HG02642 (cell line): ENCODE results near the gene KLF9.

Experiments
- ATAC-seq: cut with Tn5 transposase; IDR thresholded peaks from one replicate; pipeline ENCODE4 v1.9.1; 2021; ENCODE audit warnings: mild to moderate bottlenecking; ENCODE audit not compliant: unreplicated experiment, poor library complexity

The KLF9 gene

DNA sequence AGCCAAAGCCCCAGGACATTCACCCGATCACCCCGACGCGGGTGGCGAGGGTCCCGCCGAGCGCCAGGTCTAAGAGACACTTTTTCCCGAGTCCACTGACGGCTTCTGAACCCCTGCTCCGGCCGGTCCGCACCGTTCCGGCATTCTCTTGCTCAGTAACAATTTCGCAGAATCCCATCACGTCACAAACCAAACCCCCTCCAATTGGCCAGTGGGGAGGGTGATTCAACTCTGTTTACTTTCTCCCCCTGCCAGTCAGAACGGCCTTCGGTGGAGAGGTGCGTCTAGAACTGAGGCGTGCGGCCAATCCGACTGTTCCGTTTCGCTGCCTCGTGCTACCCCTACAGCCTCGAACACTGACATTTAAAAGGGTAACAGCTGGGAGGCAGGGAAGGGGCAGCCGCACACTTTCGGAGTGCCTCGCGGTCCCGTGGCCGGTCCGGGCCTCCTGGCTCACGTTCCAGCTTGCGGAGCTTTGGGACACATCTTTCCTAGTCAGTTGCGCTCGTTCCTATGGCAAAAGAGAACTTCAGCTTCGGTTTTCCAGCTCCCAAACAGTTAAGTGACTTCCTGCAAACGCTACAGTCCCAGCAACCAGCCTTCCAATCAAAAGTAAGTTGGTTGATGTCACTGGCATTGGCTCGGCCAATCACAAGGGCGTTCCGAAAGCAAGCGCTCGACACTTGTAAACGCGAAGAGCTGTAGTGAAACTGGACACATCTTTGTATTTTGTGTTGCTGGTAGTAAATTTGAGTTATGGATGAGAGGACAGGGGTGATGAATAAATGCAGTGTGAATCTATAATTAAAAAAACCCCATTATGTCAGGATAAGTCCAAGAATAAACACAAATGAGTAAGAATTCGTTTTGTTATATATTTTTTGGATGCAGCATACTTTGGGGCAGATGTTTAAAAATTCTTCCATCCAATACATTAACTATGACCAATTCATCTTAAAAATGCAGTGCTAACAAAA, at the start of gene KLF9:
Gene KLF9 (minus strand): TSS at position 859 of the 977 bp plus-strand sequence. CDS start 1,294 bp downstream, outside the sequence.
- ATAC-seq = peak; percentile 71

GRCh38 chr9:70463877-70464276, 49.4 kb upstream of the KLF9 start:
- no peak for ATAC-seq

- ATAC-seq = no peak
These were observed 47.8 kb upstream of the KLF9 start for GRCh38 chr9:70462300-70462699.

GRCh38 chr9:70457235-70457634, 42.8 kb upstream of the KLF9 start:
- no peak for ATAC-seq

DNA sequence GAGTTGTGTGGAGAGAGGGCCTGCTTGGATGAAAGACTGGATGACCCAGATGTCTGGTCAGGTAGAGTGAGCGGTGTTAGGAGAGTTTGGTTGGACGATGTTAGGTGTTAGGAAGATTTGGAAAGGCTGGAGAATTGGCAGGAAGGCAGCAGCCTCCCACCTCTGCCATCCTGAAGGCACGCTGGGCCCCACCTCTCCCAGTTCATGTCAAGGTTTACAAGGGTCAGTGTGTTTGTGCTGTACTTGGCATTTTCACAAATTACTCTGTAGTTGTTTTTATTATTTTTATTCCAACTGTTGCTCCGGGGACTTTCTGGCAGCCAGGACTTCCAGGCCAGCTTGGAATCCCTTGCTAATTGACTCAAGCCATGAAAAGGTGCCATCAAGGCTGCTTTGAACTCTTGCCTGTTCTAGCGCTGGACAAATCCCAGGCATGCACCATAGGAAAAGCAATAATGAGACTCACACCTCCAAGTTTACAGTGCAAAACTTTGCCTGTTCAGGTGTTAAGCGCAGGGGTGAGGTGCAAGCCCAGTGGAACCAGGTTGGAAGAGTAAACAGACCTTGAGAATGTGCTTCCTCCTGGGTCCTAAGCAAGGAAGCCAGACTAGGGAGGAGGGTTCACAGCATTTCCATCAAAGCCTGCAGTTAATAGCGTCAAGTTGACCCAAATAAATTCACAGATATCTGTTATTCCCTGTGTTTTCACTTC, 41.7 kb upstream of the KLF9 start:
- ATAC-seq = no peak

DNA sequence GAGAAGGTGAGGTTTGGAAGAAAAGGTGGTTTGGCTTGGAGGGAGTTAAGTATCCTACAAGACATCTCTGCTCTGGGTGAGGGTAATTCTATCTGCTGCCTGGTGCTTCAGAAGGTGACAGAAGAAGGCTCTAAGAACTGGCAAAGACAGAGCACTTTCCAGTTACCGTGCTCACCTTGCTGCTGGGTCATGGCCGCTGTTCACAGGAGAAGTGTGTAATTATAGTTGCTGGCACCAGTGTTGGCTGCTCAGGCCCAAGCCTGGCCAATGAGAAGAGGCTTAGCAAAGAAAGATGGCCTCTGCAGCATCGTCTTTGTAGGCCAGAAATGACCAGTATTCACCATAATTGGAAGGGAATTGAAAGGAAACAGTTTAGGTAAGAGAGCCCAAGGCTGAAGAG, 37.9 kb upstream of the KLF9 start:
- no peak for ATAC-seq

- ATAC-seq = no peak
These were observed 37.3 kb upstream of the KLF9 start for GRCh38 chr9:70451765-70452164.

- no peak for ATAC-seq
These were observed 36.3 kb upstream of the KLF9 start for GRCh38 chr9:70450738-70451137.

DNA sequence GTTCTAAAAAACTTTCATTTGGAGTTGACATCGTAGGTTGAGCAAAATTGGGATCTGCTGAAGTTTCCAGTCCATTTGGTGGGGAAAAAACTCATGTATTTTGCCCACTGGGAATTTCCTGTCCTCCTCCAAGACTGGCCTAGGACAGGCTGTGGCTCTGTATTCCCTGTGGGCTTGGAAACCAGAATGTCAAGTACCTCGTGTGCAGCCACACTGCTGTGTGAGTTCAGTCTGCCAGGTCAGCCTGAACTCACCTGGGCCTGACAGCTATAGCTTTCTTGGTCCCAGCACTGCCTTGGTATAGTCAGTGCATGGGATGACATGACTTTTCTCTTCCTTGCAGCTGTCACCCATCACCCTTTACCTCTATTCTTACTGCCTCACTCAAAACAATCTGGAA, 35.0 kb upstream of the KLF9 start:
- no peak for ATAC-seq

DNA sequence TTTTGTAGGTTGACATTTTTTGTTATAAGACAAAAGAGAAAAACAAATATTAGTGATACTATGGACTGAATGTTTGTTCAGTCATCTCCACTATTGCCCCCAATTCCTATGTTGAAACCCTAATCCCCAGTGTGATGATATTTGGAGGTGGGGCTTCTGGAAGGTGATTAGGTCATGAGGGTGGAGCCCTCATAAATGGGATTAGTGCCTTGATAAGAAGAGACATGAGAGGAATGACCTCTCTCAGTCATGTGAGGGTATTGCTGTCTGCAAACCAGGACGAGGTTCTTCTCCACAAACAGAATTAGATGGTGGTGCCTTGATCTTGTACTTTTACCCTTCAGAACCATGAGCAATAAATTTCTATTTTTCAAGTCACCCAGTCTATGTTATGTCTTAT, 34.5 kb upstream of the KLF9 start:
- no peak for ATAC-seq

DNA sequence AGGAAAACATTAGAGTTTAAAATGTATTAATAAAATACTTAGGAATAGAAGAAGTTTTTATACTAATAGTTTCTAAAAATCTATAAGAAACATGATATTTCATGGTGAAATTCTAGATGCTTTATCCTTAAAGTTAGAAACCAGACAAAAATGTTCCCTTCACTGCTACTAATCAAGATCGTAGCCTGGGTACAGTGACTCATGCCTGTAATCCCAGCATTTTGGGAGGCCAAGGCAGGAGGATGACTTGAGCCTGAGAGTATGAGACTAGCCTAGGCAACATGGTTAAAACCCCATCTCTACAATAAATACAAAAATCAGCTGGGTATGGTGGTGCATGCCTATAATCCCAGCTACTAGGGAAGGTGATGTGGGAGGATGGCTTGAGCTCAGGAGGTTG, 30.4 kb upstream of the KLF9 start:
- no peak for ATAC-seq

DNA sequence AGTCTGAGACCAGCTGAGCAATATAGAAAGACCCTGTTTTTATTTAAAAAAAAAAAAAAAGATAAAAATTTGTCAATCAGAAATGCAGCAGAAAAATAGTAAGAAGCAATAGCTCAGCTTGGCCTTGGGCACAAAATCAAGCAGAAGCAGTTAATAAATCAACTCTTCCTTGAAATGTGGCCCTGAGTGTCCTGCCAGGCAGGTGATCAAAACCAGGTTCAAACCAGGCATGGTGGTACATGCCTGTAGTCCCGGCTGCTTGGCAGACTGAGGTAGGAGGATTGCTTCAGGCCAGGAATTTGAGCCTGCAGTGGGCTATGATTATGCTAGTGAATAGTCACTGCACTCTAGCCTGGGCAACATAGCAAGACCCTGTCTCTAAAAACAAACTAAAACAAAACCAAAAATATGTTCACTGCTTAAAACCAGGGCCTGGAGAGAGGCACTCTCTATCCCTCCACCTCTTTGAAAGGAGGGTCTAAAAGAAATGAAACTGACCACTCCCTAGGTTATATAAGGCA, 27.9 kb upstream of the KLF9 start:
- no peak for ATAC-seq

DNA sequence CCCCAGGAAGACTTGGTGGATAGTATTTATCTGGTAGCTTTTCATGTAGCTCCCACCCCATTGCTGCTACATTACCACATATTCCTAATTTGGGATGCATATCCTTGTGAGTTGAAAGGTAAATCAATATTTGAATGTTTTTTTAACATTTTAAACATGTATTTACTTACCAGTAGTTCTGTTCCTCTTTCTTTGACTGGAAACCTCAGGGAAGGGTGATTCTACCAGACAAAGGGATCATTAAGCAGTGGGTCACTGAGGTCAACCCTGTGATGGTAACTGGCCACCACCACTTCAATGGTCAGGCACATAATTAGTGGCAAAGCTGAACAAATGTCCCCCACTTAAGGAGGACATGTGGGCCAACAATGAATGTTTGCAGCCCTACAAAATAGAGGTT, 27.2 kb upstream of the KLF9 start:
- ATAC-seq = no peak

DNA sequence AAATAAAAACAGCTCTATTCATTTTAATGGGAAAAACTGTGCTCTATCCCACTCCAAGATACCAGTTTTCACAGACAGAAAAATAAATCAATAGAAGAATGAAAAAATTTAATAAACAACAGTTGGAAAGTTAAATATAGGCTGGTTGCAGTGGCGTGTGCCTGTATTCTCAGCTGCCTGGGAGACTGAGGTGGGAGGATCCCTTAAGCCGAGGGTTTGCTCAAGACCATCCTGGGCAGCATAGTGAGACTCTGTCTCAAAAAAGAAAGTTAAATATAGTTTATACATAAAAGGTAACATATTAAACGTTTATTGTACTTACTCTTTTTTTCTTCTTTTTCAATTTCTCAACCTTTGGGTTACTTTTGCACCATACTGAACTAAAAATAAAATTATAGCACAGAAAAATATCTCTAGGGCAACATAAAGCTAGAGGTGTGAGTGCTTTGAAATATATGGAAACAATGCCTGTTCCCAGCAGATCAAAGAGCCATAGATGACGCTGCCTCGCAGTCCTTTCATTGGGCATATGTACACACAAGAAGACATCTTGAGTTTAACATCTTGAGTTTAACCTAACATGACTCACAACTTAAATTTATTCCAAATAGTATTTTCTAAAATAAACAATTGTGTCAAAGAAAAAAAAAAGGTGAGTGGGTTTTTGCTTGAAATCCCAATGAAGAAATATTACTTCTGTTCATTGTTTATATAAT, 25.7 kb upstream of the KLF9 start:
- ATAC-seq = no peak

DNA sequence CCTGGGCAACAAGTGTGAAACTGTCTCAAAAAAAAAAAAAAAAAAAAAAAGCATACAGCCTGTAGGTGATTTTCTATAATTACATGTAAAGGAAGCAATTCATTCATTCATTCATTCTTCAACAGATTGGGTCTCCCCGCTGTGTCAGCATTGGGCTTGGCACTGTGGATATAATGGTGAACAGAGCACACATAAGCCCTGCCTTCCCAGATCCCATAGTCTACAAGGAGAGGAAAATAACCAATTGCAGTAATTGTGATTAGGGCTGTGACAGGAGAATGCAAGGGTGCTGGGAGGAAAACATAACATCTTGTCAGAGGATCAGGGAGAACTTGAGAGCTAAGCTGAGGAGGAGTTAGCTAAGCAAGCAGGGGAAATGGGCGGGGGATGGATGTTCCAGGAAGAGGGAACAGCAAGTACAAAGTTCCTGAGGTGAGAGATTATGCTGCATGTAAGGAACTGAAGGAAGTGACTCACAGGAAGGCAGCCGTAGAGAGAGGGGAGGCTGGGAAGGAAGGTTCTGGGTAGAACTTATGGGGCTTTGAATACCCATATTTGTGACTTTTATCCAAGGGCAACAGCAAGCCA, 24.0 kb upstream of the KLF9 start:
- no peak for ATAC-seq

- no peak for ATAC-seq
These were observed 21.5 kb upstream of the KLF9 start for GRCh38 chr9:70435948-70436347.

GRCh38 chr9:70429899-70430298, 15.4 kb upstream of the KLF9 start:
- ATAC-seq = no peak

DNA sequence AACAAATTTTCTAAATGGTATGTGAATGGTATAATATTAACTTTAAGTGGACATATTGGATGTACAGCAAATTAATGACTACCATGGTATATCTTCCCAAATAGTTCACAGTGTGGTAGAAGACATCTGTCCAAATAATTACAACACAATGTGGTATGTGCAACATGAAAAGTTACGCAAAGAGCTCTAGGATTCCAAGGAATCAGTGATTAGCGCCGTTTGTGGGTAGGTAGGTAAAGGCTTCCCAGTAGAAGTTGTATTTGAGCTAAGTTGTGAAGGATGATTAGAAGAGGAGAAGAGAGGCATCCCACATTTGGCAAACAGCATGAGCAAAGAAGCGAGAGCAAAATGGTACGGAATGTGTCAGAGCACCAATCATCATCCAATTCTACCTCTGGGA, 14.3 kb upstream of the KLF9 start:
- no peak for ATAC-seq

DNA sequence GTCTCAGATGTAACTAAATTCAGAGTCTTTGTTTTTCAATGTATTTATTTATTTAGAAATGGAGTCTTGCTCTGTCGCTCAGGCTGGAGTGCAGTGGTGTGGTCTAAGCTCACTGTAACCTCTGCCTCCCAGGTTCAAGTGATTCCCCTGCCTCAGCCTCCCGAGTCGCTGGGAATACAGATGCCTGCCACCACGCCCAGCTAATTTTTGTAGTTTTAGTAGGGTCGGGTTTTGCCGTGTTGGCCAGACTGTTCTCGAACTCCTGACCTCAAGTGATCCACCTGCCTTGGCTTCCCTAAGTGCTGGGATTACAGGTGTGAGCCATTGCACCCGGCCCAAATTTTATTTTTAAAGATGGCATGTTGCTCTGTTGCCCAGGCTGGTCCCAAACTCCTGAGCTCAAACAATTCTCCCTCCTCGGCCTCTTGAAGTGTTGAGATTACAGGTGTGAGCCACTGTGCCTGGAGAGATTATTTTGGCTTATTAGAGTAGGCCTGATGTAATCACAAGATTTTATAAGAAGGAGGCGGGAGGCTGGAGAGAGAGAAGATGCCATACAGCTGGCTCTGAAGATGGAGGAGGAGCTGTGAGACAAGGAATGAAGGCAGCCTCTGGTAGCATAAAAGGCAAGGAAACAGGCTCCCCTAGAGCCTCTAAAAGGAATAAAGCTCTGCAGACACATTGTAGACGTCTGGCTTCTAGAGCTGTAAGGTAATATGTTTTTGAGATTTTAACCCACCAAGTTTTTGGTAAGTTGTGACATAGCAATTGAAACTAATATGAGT, 12.9 kb upstream of the KLF9 start:
- no peak for ATAC-seq

DNA sequence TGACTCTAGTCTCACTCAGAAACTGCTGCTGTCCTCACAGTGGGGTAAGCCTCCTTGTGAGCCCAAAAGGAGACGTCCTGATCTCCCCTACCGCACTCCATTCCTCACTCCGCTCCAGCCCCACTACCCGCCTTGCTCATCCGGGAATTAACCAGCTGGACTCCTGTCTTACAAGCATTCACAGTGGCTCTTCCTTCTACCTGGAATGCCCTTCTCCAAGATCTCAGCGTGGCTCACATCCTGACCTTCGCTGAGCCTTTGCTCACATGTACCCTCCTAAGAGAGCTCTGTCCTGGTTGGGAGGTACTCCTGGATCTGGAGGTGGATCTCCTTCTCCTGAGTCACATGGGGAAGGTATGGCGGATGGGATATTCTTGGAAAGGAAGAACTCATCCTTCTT, 10.7 kb upstream of the KLF9 start:
- no peak for ATAC-seq
